ENCODE measurements around the gene RFESD.

GRCh38 chr5:95686651-95687050, 40.1 kb downstream of the RFESD start:
- TF ChIP-seq, protein P1, sequence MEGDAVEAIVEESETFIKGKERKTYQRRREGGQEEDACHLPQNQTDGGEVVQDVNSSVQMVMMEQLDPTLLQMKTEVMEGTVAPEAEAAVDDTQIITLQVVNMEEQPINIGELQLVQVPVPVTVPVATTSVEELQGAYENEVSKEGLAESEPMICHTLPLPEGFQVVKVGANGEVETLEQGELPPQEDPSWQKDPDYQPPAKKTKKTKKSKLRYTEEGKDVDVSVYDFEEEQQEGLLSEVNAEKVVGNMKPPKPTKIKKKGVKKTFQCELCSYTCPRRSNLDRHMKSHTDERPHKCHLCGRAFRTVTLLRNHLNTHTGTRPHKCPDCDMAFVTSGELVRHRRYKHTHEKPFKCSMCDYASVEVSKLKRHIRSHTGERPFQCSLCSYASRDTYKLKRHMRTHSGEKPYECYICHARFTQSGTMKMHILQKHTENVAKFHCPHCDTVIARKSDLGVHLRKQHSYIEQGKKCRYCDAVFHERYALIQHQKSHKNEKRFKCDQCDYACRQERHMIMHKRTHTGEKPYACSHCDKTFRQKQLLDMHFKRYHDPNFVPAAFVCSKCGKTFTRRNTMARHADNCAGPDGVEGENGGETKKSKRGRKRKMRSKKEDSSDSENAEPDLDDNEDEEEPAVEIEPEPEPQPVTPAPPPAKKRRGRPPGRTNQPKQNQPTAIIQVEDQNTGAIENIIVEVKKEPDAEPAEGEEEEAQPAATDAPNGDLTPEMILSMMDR (IDR thresholded peaks at IDR 0.05), result no peak
- TF ChIP-seq POLR2AphosphoS5 (IDR thresholded peaks at IDR 0.05; ENCODE audit: low read depth, low read length), result no peak

All from Panc1 (cell line).